Tibial artery (tissue), 4 donors: ENCODE results near the gene MAML1.
A peak's percentile ranks its signal among the peaks of the same experiment; 100 is the strongest.

Experiments
- DNase-seq, 2 donors: peaks; one replicate each; pipeline ENCODE4 v3.0.0-alpha.2; 2019
- H3K27ac ChIP-seq, 2 donors: fragments of 200-600 bp; sonication (generic) in 1 of 2; 1 replicate in 1 of 2; 2 replicates in 1 of 2; pipeline ENCODE4 v1.5.1; 2018 to 2019; ENCODE audit warnings: mild to moderate bottlenecking in 1 of 2
- H3K27me3 ChIP-seq, 2 donors: fragments of 200-600 bp; sonication (generic) in 1 of 2; one replicate each; pipeline versions ENCODE4 v1.5.1 to v1.6.0; 2016 to 2019
- H3K36me3 ChIP-seq, 3 donors: fragments of 200-600 bp; sonication (generic) in 2 of 3; one replicate each; pipeline ENCODE4 v1.5.1; 2016 to 2019; ENCODE audit warnings: mild to moderate bottlenecking in 2 of 3
- H3K4me1 ChIP-seq, 4 donors: fragments of 200-600 bp; sonication (generic) in 2 of 4; 1 replicate in 3 of 4; 2 replicates in 1 of 4; pipeline ENCODE4 v1.5.1; 2016 to 2019
- H3K4me3 ChIP-seq, 2 donors: fragments of 200-600 bp; sonication (generic) in 1 of 2; 1 replicate in 1 of 2; 2 replicates in 1 of 2; pipeline ENCODE4 v1.5.1; 2018 to 2019; ENCODE audit warnings: mild to moderate bottlenecking in 2 of 2
- H3K9me3 ChIP-seq, 3 donors: fragments of 200-600 bp; sonication (generic) in 1 of 3; one replicate each; pipeline ENCODE4 v1.5.1; 2016 to 2019
- CTCF ChIP-seq, 2 experiments: fragments of 200-600 bp in 1 of 2; fragments of 450-650 bp in 1 of 2; IDR thresholded peaks; one replicate each; pipeline ENCODE4 v1.5.1; 2017 to 2019; ENCODE audit warnings: antibody characterized with exemption in 2 of 2, mild to moderate bottlenecking in 1 of 2, moderate library complexity in 1 of 2
- intact Hi-C: fragments of 100-400 bp; cut with DNase I; formaldehyde crosslinking; loops from one replicate; pipeline ENCODE4 v1.15.0; 2023; ENCODE audit warnings: low total_unique reads

The MAML1 gene

GRCh38 chr5:179796877-179797608, 64.4 kb downstream of the MAML1 start:
- Histone ChIP-seq H3K4me3 (peak overlapping the region; percentile 61 to 75), H3K27ac (peak overlapping the region; percentile 78 to 83), H3K27me3 (no peaks in the 10 kb centered on the region), H3K4me1 (peaks cover 0 to 57% (median 44%) of the 10 kb centered on the region in 4 donors), H3K9me3 (no peaks in the 10 kb centered on the region), H3K36me3 (peaks cover 35 to 52% (median 44%) of the 10 kb centered on the region in 3 donors)
- TF ChIP-seq CTCF (IDR thresholded peaks at IDR 0.05): no peak
- peak in 1 of 2 donors; percentile 68 for DNase-seq
- intact Hi-C loops: loop anchor here (5.0 kb wide), 1 partner anchor 35 kb away; no protein-coding TSS in a partner anchor

- peaks cover 35 to 47% (median 44%) of the 10 kb centered on the region in 3 donors for H3K36me3 ChIP-seq
- intact Hi-C loops: loop anchor here (5.0 kb wide), 1 partner anchor 35 kb away; no protein-coding TSS in a partner anchor
- no peak for DNase-seq
Observed at GRCh38 chr5:179797741-179798140, 65.1 kb downstream of the MAML1 start.

GRCh38 chr5:179798144-179798770, 65.6 kb downstream of the MAML1 start:
- Histone ChIP-seq H3K27me3 (no peaks in the 10 kb centered on the region), H3K36me3 (peaks cover 35 to 47% (median 44%) of the 10 kb centered on the region in 3 donors), H3K4me3 (no peak overlapping the region), H3K27ac (no peak overlapping the region), H3K9me3 (no peaks in the 10 kb centered on the region), H3K4me1 (peaks cover 0 to 61% (median 47%) of the 10 kb centered on the region in 4 donors)
- DNase-seq: peak in 1 of 2 donors; percentile 66
- TF ChIP-seq CTCF (IDR thresholded peaks at IDR 0.05): no peak
- intact Hi-C loops: loop anchor here (5.0 kb wide), 1 partner anchor 36 kb away; no protein-coding TSS in a partner anchor

More at GRCh38 chr5:179797741-179798140, 65.1 kb downstream of the MAML1 start:
- Histone ChIP-seq H3K27me3 (no peaks in the 10 kb centered on the region), H3K27ac (no peak overlapping the region), H3K9me3 (no peaks in the 10 kb centered on the region), H3K4me3 (no peak overlapping the region), H3K4me1 (peaks cover 0 to 61% (median 47%) of the 10 kb centered on the region in 4 donors)
- TF ChIP-seq CTCF (IDR thresholded peaks at IDR 0.05): no peak

GRCh38 chr5:179798771-179799643, 66.4 kb downstream of the MAML1 start:
- H3K4me3 ChIP-seq: no peak overlapping the region
- H3K9me3 ChIP-seq: no peaks in the 10 kb centered on the region
- no peaks in the 10 kb centered on the region for H3K27me3 ChIP-seq
- intact Hi-C loops: loop anchor here (5.0 kb wide), 1 partner anchor 37 kb away; no protein-coding TSS in a partner anchor
- no peak for DNase-seq
- H3K27ac ChIP-seq: no peak overlapping the region
- H3K4me1 ChIP-seq: peaks cover 0 to 61% (median 47%) of the 10 kb centered on the region in 4 donors
- peaks cover 35 to 47% (median 44%) of the 10 kb centered on the region in 3 donors for H3K36me3 ChIP-seq
- TF ChIP-seq CTCF (IDR thresholded peaks at IDR 0.05): no peak

GRCh38 chr5:179799644-179799973, 67.0 kb downstream of the MAML1 start:
- Histone ChIP-seq H3K9me3 (no peaks in the 10 kb centered on the region), H3K27me3 (no peaks in the 10 kb centered on the region), H3K4me3 (no peak overlapping the region), H3K36me3 (peaks cover 35 to 47% (median 44%) of the 10 kb centered on the region in 3 donors), H3K27ac (no peak overlapping the region), H3K4me1 (peaks cover 0 to 61% (median 47%) of the 10 kb centered on the region in 4 donors)
- intact Hi-C loops: loop anchor here (5.0 kb wide), 1 partner anchor 37 kb away; no protein-coding TSS in a partner anchor
- DNase-seq: no peak
- no peak for TF ChIP-seq CTCF (IDR thresholded peaks at IDR 0.05)
